OCI-LY7 (cell line): Measurements from ENCODE around the gene JAKMIP2.

ENCODE experiments used
- CTCF ChIP-seq: fragments of 200-600 bp; sonication (generic); conservative IDR thresholded peaks from 2 replicates; pipeline ENCODE4 v1.5.1; 2014; ENCODE audit warnings: mild to moderate bottlenecking, antibody characterized with exemption, low read length, moderate library complexity, mixed read lengths
- EZH2phosphoT487 ChIP-seq: fragments of 200-600 bp; sonication (generic); IDR thresholded peaks from 2 replicates; pipeline ENCODE4 v1.6.1; 2018; ENCODE audit warnings: low read depth, borderline replicate concordance, mild to moderate bottlenecking, mixed run types, antibody characterized with exemption, low read length, moderate library complexity, mixed read lengths

GRCh38 chr5:147731431-147732290 is 50.9 kb downstream of the JAKMIP2 start:
- TF ChIP-seq CTCF (no peak), EZH2phosphoT487 (no peak)
